ENCODE measurements around the gene HGFAC.
"Not testable (repeated sequence)": the region's sequence is repeated elsewhere in the genome, so short reads cannot be mapped to it uniquely, and the experiment has no call there.

Gene HGFAC

GRCh38 chr4:3407171-3407771 is 34.5 kb upstream of the HGFAC start:
- Mint-ChIP-seq H3K4me3 (no peak overlapping the region), H3K4me1 (no peaks in the 10 kb centered on the region), H3K9me3 (peaks cover 3% of the 10 kb centered on the region), H3K36me3 (no peaks in the 10 kb centered on the region), H3K27me3 (no peaks in the 10 kb centered on the region), H3K27ac (no peak overlapping the region)
- ATAC-seq = no peak

- Mint-ChIP-seq H3K36me3 (no peaks in the 10 kb centered on the region), H3K27me3 (no peaks in the 10 kb centered on the region), H3K27ac (no peak overlapping the region), H3K4me3 (no peak overlapping the region), H3K9me3 (peaks cover 3% of the 10 kb centered on the region), H3K4me1 (no peaks in the 10 kb centered on the region)
- no peak for ATAC-seq
Measured at GRCh38 chr4:3407930-3408792, 33.6 kb upstream of the HGFAC start.

- H3K4me3 Mint-ChIP-seq = no peak overlapping the region
- no peaks in the 10 kb centered on the region for H3K27me3 Mint-ChIP-seq
- no peaks in the 10 kb centered on the region for H3K4me1 Mint-ChIP-seq
- peaks cover 3% of the 10 kb centered on the region for H3K9me3 Mint-ChIP-seq
- no peak overlapping the region for H3K27ac Mint-ChIP-seq
- H3K36me3 Mint-ChIP-seq = no peaks in the 10 kb centered on the region
- no peak for ATAC-seq
Measured at GRCh38 chr4:3408793-3409330, 32.9 kb upstream of the HGFAC start.

- Mint-ChIP-seq H3K36me3 (peaks cover 3% of the 10 kb centered on the region), H3K4me1 (peaks cover 5% of the 10 kb centered on the region), H3K27me3 (peaks cover 5% of the 10 kb centered on the region), H3K27ac (no peak overlapping the region), H3K9me3 (no peaks in the 10 kb centered on the region), H3K4me3 (no peak overlapping the region)
- no peak for ATAC-seq
Measured at GRCh38 chr4:3409571-3410091, 32.1 kb upstream of the HGFAC start.

- no peak overlapping the region for H3K4me3 Mint-ChIP-seq
- no peaks in the 10 kb centered on the region for H3K9me3 Mint-ChIP-seq
- peaks cover 11% of the 10 kb centered on the region for H3K27me3 Mint-ChIP-seq
- ATAC-seq = no peak
- H3K4me1 Mint-ChIP-seq = peaks cover 9% of the 10 kb centered on the region
- H3K36me3 Mint-ChIP-seq = peaks cover 6% of the 10 kb centered on the region
- H3K27ac Mint-ChIP-seq = no peak overlapping the region
Measured at GRCh38 chr4:3410401-3411135, 31.2 kb upstream of the HGFAC start.

- H3K36me3 Mint-ChIP-seq, H3K4me1 Mint-ChIP-seq, ATAC-seq, H3K9me3 Mint-ChIP-seq, H3K27ac Mint-ChIP-seq, H3K4me3 Mint-ChIP-seq: not testable (repeated sequence)
- H3K27me3 Mint-ChIP-seq = peaks cover 11% of the 10 kb centered on the region
Measured at GRCh38 chr4:3411190-3411589, 30.6 kb upstream of the HGFAC start.

GRCh38 chr4:3411676-3412075 is 30.1 kb upstream of the HGFAC start:
- H3K36me3 Mint-ChIP-seq = peaks cover 6% of the 10 kb centered on the region
- ATAC-seq = no peak
- no peak overlapping the region for H3K27ac Mint-ChIP-seq
- peaks cover 9% of the 10 kb centered on the region for H3K4me1 Mint-ChIP-seq
- H3K4me3 Mint-ChIP-seq = no peak overlapping the region
- peaks cover 11% of the 10 kb centered on the region for H3K27me3 Mint-ChIP-seq
- H3K9me3 Mint-ChIP-seq = no peaks in the 10 kb centered on the region

- Mint-ChIP-seq H3K9me3 (no peaks in the 10 kb centered on the region), H3K27ac (no peak overlapping the region), H3K27me3 (peaks cover 11% of the 10 kb centered on the region)
Measured at GRCh38 chr4:3412257-3413020, 29.3 kb upstream of the HGFAC start.

GRCh38 chr4:3413217-3413671 is 28.5 kb upstream of the HGFAC start:
- Mint-ChIP-seq H3K4me3 (no peak overlapping the region), H3K27ac (no peak overlapping the region), H3K27me3 (peaks cover 11% of the 10 kb centered on the region), H3K9me3 (no peaks in the 10 kb centered on the region), H3K4me1 (peaks cover 9% of the 10 kb centered on the region), H3K36me3 (peaks cover 6% of the 10 kb centered on the region)
- no peak for ATAC-seq

More at GRCh38 chr4:3412257-3413020, 29.3 kb upstream of the HGFAC start:
- peaks cover 9% of the 10 kb centered on the region for H3K4me1 Mint-ChIP-seq
- peaks cover 6% of the 10 kb centered on the region for H3K36me3 Mint-ChIP-seq
- no peak for ATAC-seq
- H3K4me3 Mint-ChIP-seq = no peak overlapping the region

GRCh38 chr4:3413675-3414420 is 27.9 kb upstream of the HGFAC start:
- H3K4me3 Mint-ChIP-seq = no peak overlapping the region
- H3K9me3 Mint-ChIP-seq = no peaks in the 10 kb centered on the region
- peaks cover 11% of the 10 kb centered on the region for H3K27me3 Mint-ChIP-seq
- peaks cover 6% of the 10 kb centered on the region for H3K36me3 Mint-ChIP-seq
- ATAC-seq = no peak
- H3K27ac Mint-ChIP-seq = no peak overlapping the region
- peaks cover 9% of the 10 kb centered on the region for H3K4me1 Mint-ChIP-seq

GRCh38 chr4:3414421-3415279 is 27.1 kb upstream of the HGFAC start:
- peaks cover 9% of the 10 kb centered on the region for H3K4me1 Mint-ChIP-seq
- no peak overlapping the region for H3K27ac Mint-ChIP-seq
- ATAC-seq = peak; percentile 46
- H3K27me3 Mint-ChIP-seq = peaks cover 11% of the 10 kb centered on the region
- peaks cover 6% of the 10 kb centered on the region for H3K36me3 Mint-ChIP-seq
- H3K4me3 Mint-ChIP-seq = no peak overlapping the region
- no peaks in the 10 kb centered on the region for H3K9me3 Mint-ChIP-seq

- Mint-ChIP-seq H3K4me3 (no peak overlapping the region), H3K27me3 (peaks cover 11% of the 10 kb centered on the region), H3K4me1 (peaks cover 9% of the 10 kb centered on the region), H3K36me3 (peaks cover 6% of the 10 kb centered on the region), H3K9me3 (no peaks in the 10 kb centered on the region), H3K27ac (no peak overlapping the region)
- no peak for ATAC-seq
Measured at GRCh38 chr4:3415471-3416141, 26.2 kb upstream of the HGFAC start.

- no peak for ATAC-seq
- Mint-ChIP-seq H3K4me3 (no peak overlapping the region), H3K27me3 (peaks cover 11% of the 10 kb centered on the region), H3K36me3 (peaks cover 6% of the 10 kb centered on the region), H3K9me3 (no peaks in the 10 kb centered on the region), H3K4me1 (peaks cover 9% of the 10 kb centered on the region), H3K27ac (no peak overlapping the region)
Measured at GRCh38 chr4:3416270-3416669, 25.5 kb upstream of the HGFAC start.
